ENCODE results near the gene LEFTY1. TPM values are rescaled to one million over a fixed set of nuclear protein-coding genes. Genes with fewer than 3 reads are reported as not detected.
"Not testable (repeated sequence)": the region's sequence is repeated elsewhere in the genome, so short reads cannot be mapped to it uniquely, and the experiment has no call there.

LEFTY1 gene
- total and polyA plus RNA-seq, 4 donors, result 0.42 to 1.4 (median 0.87) TPM

GRCh38 chr1:225840713-225841112 is 48.2 kb downstream of the LEFTY1 start:
- Histone ChIP-seq H3K4me3 (ENCODE audit: low read depth in 1 of 3, low read length in 3 of 3) (no peak overlapping the region), H3K4me1 (ENCODE audit: control insufficient read depth in 4 of 4, insufficient read depth in 4 of 4, low read length in 3 of 4) (peaks cover 0 to 2% (median 0%) of the 10 kb centered on the region in 4 donors), H3K9ac (ENCODE audit: low read depth in 1 of 2, low read length in 2 of 2) (no peak overlapping the region), H3K9me3 (ENCODE audit: control insufficient read depth in 4 of 4, low read length in 3 of 4) (no peaks in the 10 kb centered on the region), H3K36me3 (ENCODE audit: control insufficient read depth in 4 of 4, insufficient read depth in 3 of 4, low read depth in 1 of 4, low read length in 3 of 4) (peaks cover 25 to 79% (median 57%) of the 10 kb centered on the region in 4 donors), H3K27me3 (ENCODE audit: control insufficient read depth in 4 of 4, insufficient read depth in 4 of 4, low read length in 3 of 4) (no peaks in the 10 kb centered on the region), H3K27ac (ENCODE audit: low read depth in 1 of 2, low read length in 2 of 2) (no peak overlapping the region)
- no peak for DNase-seq (ENCODE audit: low spot score)
- no peak for TF ChIP-seq NR2F2 (IDR thresholded peaks at IDR 0.05)
- no peak for TF ChIP-seq GABPA (IDR thresholded peaks at IDR 0.05 in 1 of 2, conservative IDR thresholded peaks at IDR 0.05 in 1 of 2)
- TF ChIP-seq CTCF (IDR thresholded peaks at IDR 0.05; ENCODE audit: low read depth, low read length, missing input control), result no peak
- TF ChIP-seq RAD21 (IDR thresholded peaks at IDR 0.05), result no peak
- TF ChIP-seq JUND (IDR thresholded peaks at IDR 0.05), result no peak
- 91% methylated on average over 4 of the region's 4 CpGs for WGBS

- WGBS, result 92% methylated on average over 1 of the region's 1 CpG
- Histone ChIP-seq H3K4me1 (ENCODE audit: control insufficient read depth in 4 of 4, insufficient read depth in 4 of 4, low read length in 3 of 4) (peaks cover 0 to 3% (median 0%) of the 10 kb centered on the region in 4 donors), H3K27me3 (ENCODE audit: control insufficient read depth in 4 of 4, insufficient read depth in 4 of 4, low read length in 3 of 4) (no peaks in the 10 kb centered on the region), H3K9ac (ENCODE audit: low read depth in 1 of 2, low read length in 2 of 2) (no peak overlapping the region), H3K27ac (ENCODE audit: low read depth in 1 of 2, low read length in 2 of 2) (no peak overlapping the region), H3K4me3 (ENCODE audit: low read depth in 1 of 3, low read length in 3 of 3) (no peak overlapping the region), H3K36me3 (ENCODE audit: control insufficient read depth in 4 of 4, insufficient read depth in 3 of 4, low read depth in 1 of 4, low read length in 3 of 4) (peaks cover 25 to 78% (median 57%) of the 10 kb centered on the region in 4 donors), H3K9me3 (ENCODE audit: control insufficient read depth in 4 of 4, low read length in 3 of 4) (no peaks in the 10 kb centered on the region)
- no peak for TF ChIP-seq JUND (IDR thresholded peaks at IDR 0.05)
- no peak for TF ChIP-seq FOXA2 (IDR thresholded peaks at IDR 0.05)
- no peak for TF ChIP-seq SP1 (IDR thresholded peaks at IDR 0.05)
- no peak for TF ChIP-seq HNF4A (conservative IDR thresholded peaks at IDR 0.05)
- TF ChIP-seq ATF3 (IDR thresholded peaks at IDR 0.05), result no peak
- no peak for TF ChIP-seq CTCF (IDR thresholded peaks at IDR 0.05; ENCODE audit: low read depth, low read length, missing input control)
- no peak for TF ChIP-seq NR2F2 (IDR thresholded peaks at IDR 0.05)
- no peak for DNase-seq (ENCODE audit: low spot score)
These were observed 48.7 kb downstream of the LEFTY1 start for GRCh38 chr1:225840223-225840610.

GRCh38 chr1:225838793-225839192 is 50.2 kb downstream of the LEFTY1 start:
- peaks cover 1 to 13% (median 7%) of the 10 kb centered on the region in 4 donors for H3K4me1 ChIP-seq (ENCODE audit: control insufficient read depth in 4 of 4, insufficient read depth in 4 of 4, low read length in 3 of 4)
- TF ChIP-seq RXRA (IDR thresholded peaks at IDR 0.05), result no peak
- no peak for TF ChIP-seq NR2F2 (IDR thresholded peaks at IDR 0.05)
- TF ChIP-seq HNF4A (conservative IDR thresholded peaks at IDR 0.05), result no peak
- H3K27me3 ChIP-seq (ENCODE audit: control insufficient read depth in 4 of 4, insufficient read depth in 4 of 4, low read length in 3 of 4), result no peaks in the 10 kb centered on the region
- H3K36me3 ChIP-seq (ENCODE audit: control insufficient read depth in 4 of 4, insufficient read depth in 3 of 4, low read depth in 1 of 4, low read length in 3 of 4), result peaks cover 23 to 73% (median 52%) of the 10 kb centered on the region in 4 donors
- H3K4me3 ChIP-seq (ENCODE audit: low read depth in 1 of 3, low read length in 3 of 3), result no peak overlapping the region
- H3K9ac ChIP-seq (ENCODE audit: low read depth in 1 of 2, low read length in 2 of 2), result no peak overlapping the region
- no peak for DNase-seq (ENCODE audit: low spot score)
- no peaks in the 10 kb centered on the region for H3K9me3 ChIP-seq (ENCODE audit: control insufficient read depth in 4 of 4, low read length in 3 of 4)
- H3K27ac ChIP-seq (ENCODE audit: low read depth in 1 of 2, low read length in 2 of 2), result no peak overlapping the region
- WGBS, result 92% methylated on average over 14 of the region's 14 CpGs

- DNase-seq (ENCODE audit: low spot score); H3K4me3 ChIP-seq (ENCODE audit: low read depth in 1 of 3, low read length in 3 of 3); H3K9ac ChIP-seq (ENCODE audit: low read depth in 1 of 2, low read length in 2 of 2); H3K27ac ChIP-seq (ENCODE audit: low read depth in 1 of 2, low read length in 2 of 2); H3K27me3 ChIP-seq (ENCODE audit: control insufficient read depth in 4 of 4, insufficient read depth in 4 of 4, low read length in 3 of 4); H3K9me3 ChIP-seq (ENCODE audit: control insufficient read depth in 4 of 4, low read length in 3 of 4): not testable (repeated sequence)
- 90% methylated on average over 4 of the region's 4 CpGs for WGBS
- Histone ChIP-seq H3K36me3 (ENCODE audit: control insufficient read depth in 4 of 4, insufficient read depth in 3 of 4, low read depth in 1 of 4, low read length in 3 of 4) (peaks cover 29 to 71% (median 55%) of the 10 kb centered on the region in 4 donors), H3K4me1 (ENCODE audit: control insufficient read depth in 4 of 4, insufficient read depth in 4 of 4, low read length in 3 of 4) (peaks cover 1 to 32% (median 20%) of the 10 kb centered on the region in 4 donors)
These were observed 52.6 kb downstream of the LEFTY1 start for GRCh38 chr1:225836296-225836695.
